Fibroblast of upper back skin (primary cell): Measurements from ENCODE around the gene LIN28A.

Experiments used
- DNase-seq: peaks from one replicate; pipeline ENCODE4 v3.0.0-alpha.2; 2013

The LIN28A gene

GRCh38 chr1:26438041-26438440, 27.4 kb downstream of the LIN28A start:
- no peak for DNase-seq

GRCh38 chr1:26440259-26440658, 29.6 kb downstream of the LIN28A start:
- no peak for DNase-seq

- DNase-seq, result no peak
These were observed 39.3 kb downstream of the LIN28A start for GRCh38 chr1:26449868-26450267.

GRCh38 chr1:26450908-26451307, 40.3 kb downstream of the LIN28A start:
- no peak for DNase-seq

- DNase-seq, result no peak
These were observed 42.0 kb downstream of the LIN28A start for GRCh38 chr1:26452459-26453183.

GRCh38 chr1:26459148-26459547, 48.5 kb downstream of the LIN28A start:
- DNase-seq, result no peak

- no peak for DNase-seq
These were observed 49.0 kb downstream of the LIN28A start for GRCh38 chr1:26459573-26460031.

GRCh38 chr1:26468911-26469310, 58.3 kb downstream of the LIN28A start:
- DNase-seq, result no peak

GRCh38 chr1:26469558-26469957, 58.9 kb downstream of the LIN28A start:
- DNase-seq, result no peak

- DNase-seq, result no peak
These were observed 60.4 kb downstream of the LIN28A start for GRCh38 chr1:26470878-26471497.

GRCh38 chr1:26471498-26472319, 61.1 kb downstream of the LIN28A start:
- DNase-seq, result peak; percentile 70

- peak; percentile 90 for DNase-seq
These were observed 61.8 kb downstream of the LIN28A start, which contains the start of gene HMGN2 for GRCh38 chr1:26472320-26472900. Gene HMGN2 (plus strand): TSS chr1:26472440. CDS start chr1:26472613, 173 bp downstream.

GRCh38 chr1:26472901-26473845, 62.6 kb downstream of the LIN28A start:
- peak; percentile 93 for DNase-seq

- DNase-seq, result no peak
These were observed 64.2 kb downstream of the LIN28A start for GRCh38 chr1:26474818-26475217.

- no peak for DNase-seq
These were observed 65.4 kb downstream of the LIN28A start for GRCh38 chr1:26475989-26476388.

GRCh38 chr1:26476958-26477357, 66.3 kb downstream of the LIN28A start:
- DNase-seq, result no peak

GRCh38 chr1:26477446-26478152, 67.0 kb downstream of the LIN28A start:
- DNase-seq, result peak; percentile 18

- DNase-seq, result no peak
These were observed 67.5 kb downstream of the LIN28A start for GRCh38 chr1:26478159-26478558.

GRCh38 chr1:26478988-26479387, 68.4 kb downstream of the LIN28A start:
- no peak for DNase-seq
